Fibroblast of lung (primary cell): ENCODE results near the gene CLK1.

ENCODE experiments used
- EZH2 ChIP-seq: IDR thresholded peaks from 2 replicates; pipeline ENCODE4 v1.5.1; 2012; ENCODE audit warnings: low read length, control low read depth, mild to moderate bottlenecking; ENCODE audit errors: missing control alignments
- TF ChIP-seq, protein P1 (sequence below), 2 donors: IDR thresholded peaks in 1 of 2; conservative IDR thresholded peaks in 1 of 2; 1 replicate in 1 of 2; 2 replicates in 1 of 2; pipeline ENCODE4 v1.5.1; 2011 to 2012; ENCODE audit warnings: low read length in 2 of 2, control low read depth in 1 of 2, inconsistent platforms in 1 of 2, low read depth in 1 of 2, mild to moderate bottlenecking in 1 of 2

DNA sequence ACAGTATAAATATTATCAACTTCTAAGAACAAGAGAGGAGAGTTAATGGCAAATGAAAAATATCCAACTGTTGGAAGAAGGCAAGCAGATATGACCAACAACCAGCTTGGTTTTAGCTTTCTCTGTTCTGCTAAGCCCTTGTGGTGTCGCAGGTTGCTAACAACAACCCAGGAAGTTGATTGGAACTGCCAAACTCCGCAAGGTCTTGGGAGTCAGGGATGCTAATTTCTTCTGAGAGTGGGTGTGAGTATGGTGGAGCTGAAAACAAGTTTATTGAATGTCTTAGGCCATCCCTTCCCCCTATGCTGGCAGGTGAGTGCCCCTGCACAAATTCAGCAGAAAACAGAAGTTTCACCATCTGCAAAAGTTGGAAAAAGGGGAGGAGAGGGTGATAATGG, 35.2 kb downstream of the CLK1 start:
- TF ChIP-seq, protein P1, sequence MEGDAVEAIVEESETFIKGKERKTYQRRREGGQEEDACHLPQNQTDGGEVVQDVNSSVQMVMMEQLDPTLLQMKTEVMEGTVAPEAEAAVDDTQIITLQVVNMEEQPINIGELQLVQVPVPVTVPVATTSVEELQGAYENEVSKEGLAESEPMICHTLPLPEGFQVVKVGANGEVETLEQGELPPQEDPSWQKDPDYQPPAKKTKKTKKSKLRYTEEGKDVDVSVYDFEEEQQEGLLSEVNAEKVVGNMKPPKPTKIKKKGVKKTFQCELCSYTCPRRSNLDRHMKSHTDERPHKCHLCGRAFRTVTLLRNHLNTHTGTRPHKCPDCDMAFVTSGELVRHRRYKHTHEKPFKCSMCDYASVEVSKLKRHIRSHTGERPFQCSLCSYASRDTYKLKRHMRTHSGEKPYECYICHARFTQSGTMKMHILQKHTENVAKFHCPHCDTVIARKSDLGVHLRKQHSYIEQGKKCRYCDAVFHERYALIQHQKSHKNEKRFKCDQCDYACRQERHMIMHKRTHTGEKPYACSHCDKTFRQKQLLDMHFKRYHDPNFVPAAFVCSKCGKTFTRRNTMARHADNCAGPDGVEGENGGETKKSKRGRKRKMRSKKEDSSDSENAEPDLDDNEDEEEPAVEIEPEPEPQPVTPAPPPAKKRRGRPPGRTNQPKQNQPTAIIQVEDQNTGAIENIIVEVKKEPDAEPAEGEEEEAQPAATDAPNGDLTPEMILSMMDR (conservative IDR thresholded peaks at IDR 0.05 in 1 of 2, IDR thresholded peaks at IDR 0.05 in 1 of 2; ENCODE audit: low read depth in 1 of 2, low read length in 2 of 2): no peak
- no peak for TF ChIP-seq EZH2
